HepG2 (cell line): ENCODE data around the gene ADPGK. TPM values are rescaled to one million over a fixed set of nuclear protein-coding genes. Genes with fewer than 3 reads are reported as not detected.
A peak's percentile ranks its signal among the peaks of the same experiment; 100 is the strongest.

ENCODE experiments used
- CEBPB ChIP-seq: IDR thresholded peaks from 2 replicates; pipeline ENCODE4 v1.6.1; 2011; ENCODE audit warnings: low read depth, low read length, improper control_type of control experiment, borderline replicate concordance
- FUBP1 ChIP-seq: sonication (generic); formaldehyde crosslinking; IDR thresholded peaks from 2 replicates; pipeline ENCODE4 v1.5.1; 2020; ENCODE audit warnings: missing genetic modification reagents, mild to moderate bottlenecking, borderline replicate concordance
- NR2C2 ChIP-seq: sonication (generic); formaldehyde crosslinking; IDR thresholded peaks from 2 replicates; pipeline ENCODE4 v1.4.0; 2020; ENCODE audit warnings: missing genetic modification reagents, mild to moderate bottlenecking, moderate library complexity, borderline replicate concordance
- SALL1 ChIP-seq: sonication (generic); formaldehyde crosslinking; IDR thresholded peaks from 2 replicates; pipeline ENCODE4 v1.8.0; 2022; ENCODE audit warnings: mild to moderate bottlenecking, missing genetic modification reagents
- ZBTB10 ChIP-seq: sonication (generic); formaldehyde crosslinking; IDR thresholded peaks from 2 replicates; pipeline ENCODE4 v1.4.0; 2020; ENCODE audit warnings: missing genetic modification reagents, borderline replicate concordance
- ZBTB14 ChIP-seq: sonication (generic); formaldehyde crosslinking; IDR thresholded peaks from 2 replicates; pipeline ENCODE4 v1.4.0; 2020; ENCODE audit warnings: missing genetic modification reagents
- ZFP36L1 ChIP-seq: sonication (generic); formaldehyde crosslinking; IDR thresholded peaks from 2 replicates; pipeline ENCODE4 v1.8.0; 2022; ENCODE audit warnings: mild to moderate bottlenecking, missing genetic modification reagents, moderate library complexity
- ZFX ChIP-seq: sonication (generic); formaldehyde crosslinking; IDR thresholded peaks from 2 replicates; pipeline ENCODE4 v1.4.0; 2020; ENCODE audit warnings: mild to moderate bottlenecking, low read depth, missing genetic modification reagents, moderate library complexity
- ZNF24 ChIP-seq: fragments of 450-650 bp; IDR thresholded peaks from 2 replicates; pipeline ENCODE4 v1.6.1; 2017; ENCODE audit warnings: antibody characterized with exemption, mild to moderate bottlenecking
- ZNF34 ChIP-seq: sonication (generic); formaldehyde crosslinking; IDR thresholded peaks from 2 replicates; pipeline ENCODE4 v1.4.0; 2020; ENCODE audit warnings: mild to moderate bottlenecking, missing genetic modification reagents, borderline replicate concordance
- ZNF382 ChIP-seq: sonication (generic); formaldehyde crosslinking; IDR thresholded peaks from 2 replicates; pipeline ENCODE4 v1.5.0; 2020; ENCODE audit warnings: missing genetic modification reagents, mild to moderate bottlenecking, borderline replicate concordance
- ZNF687 ChIP-seq: sonication (generic); formaldehyde crosslinking; IDR thresholded peaks from 2 replicates; pipeline ENCODE4 v1.5.1; 2020; ENCODE audit warnings: mild to moderate bottlenecking, missing genetic modification reagents, moderate library complexity
- ZNF703 ChIP-seq: sonication (generic); formaldehyde crosslinking; IDR thresholded peaks from 2 replicates; pipeline ENCODE4 v1.5.1; 2020; ENCODE audit warnings: missing genetic modification reagents, mild to moderate bottlenecking, moderate library complexity, borderline replicate concordance
- ZNF770 ChIP-seq: sonication (generic); formaldehyde crosslinking; IDR thresholded peaks from 2 replicates; pipeline ENCODE4 v1.5.0; 2020; ENCODE audit warnings: mild to moderate bottlenecking, missing genetic modification reagents
- ZSCAN22 ChIP-seq: sonication (generic); formaldehyde crosslinking; IDR thresholded peaks from 2 replicates; pipeline ENCODE4 v1.4.0; 2020; ENCODE audit warnings: mild to moderate bottlenecking, missing genetic modification reagents
- polyA plus RNA-seq, 8 experiments: library from polyadenylated mRNA; depleted of rRNA in 3 of 8; stranded (reverse) in 7 of 8; unstranded in 1 of 8; fragments of >200 nt; fragmentation: Illumina TruSeq in 4 of 8; extraction: Trizol in 4 of 8; gene quantifications; 2 replicates each; pipeline versions ENCODE4 v1.2.1 to v1.2.3, GENCODE V29; 2011 to 2016; ENCODE audit warnings: low read depth in 4 of 8, missing spikeins in 1 of 8, mixed read lengths in 1 of 8; ENCODE audit not compliant: insufficient read depth in 1 of 8
- total RNA-seq, 5 experiments: library from RNA; depleted of rRNA; stranded (reverse); fragments of >200 nt; fragmentation: Illumina TruSeq; extraction: Trizol; gene quantifications; 2 replicates each; pipeline ENCODE4 v1.2.3, GENCODE V29; 2016; ENCODE audit warnings: low read depth in 1 of 5

The ADPGK gene
- total and polyA plus RNA-seq, 2 of the 13 experiments (the other 11 are each of a cell fraction or from before 2014, with no cell fraction given): 61.6 to 67.5 TPM

- TF ChIP-seq ZNF703 (CRISPR knock-in tag): no peak
- no peak for TF ChIP-seq FUBP1
- peak; percentile 50 for TF ChIP-seq ZNF687 (CRISPR knock-in tag)
- no peak for TF ChIP-seq ZFX (CRISPR knock-in tag)
- no peak for TF ChIP-seq ZBTB10
- TF ChIP-seq ZNF382 (CRISPR knock-in tag): no peak
- 0 out of 2 replicates have a peak, but pooled peaks have one; percentile 25 for TF ChIP-seq NR2C2 (CRISPR knock-in tag)
- TF ChIP-seq ZSCAN22 (CRISPR knock-in tag): no peak
- 0 out of 2 replicates have a peak, but pooled peaks have one; percentile 20 for TF ChIP-seq ZNF770 (CRISPR knock-in tag)
- TF ChIP-seq ZBTB14 (CRISPR knock-in tag): 0 out of 2 replicates have a peak, but pooled peaks have one; percentile 30
- TF ChIP-seq SALL1: no peak
- no peak for TF ChIP-seq CEBPB
- TF ChIP-seq ZFP36L1: no peak
- TF ChIP-seq ZNF24: no peak
- TF ChIP-seq ZNF34: 0 out of 2 replicates have a peak, but pooled peaks have one; percentile 44
Observed at GRCh38 chr15:72796515-72797337, 13.2 kb upstream of the ADPGK start (continued).
